Stromal cell of bone marrow (primary cell): ENCODE measurements around the gene ANKK1.

Experiments
- DNase-seq: peaks from one replicate; pipeline ENCODE4 v3.0.0-alpha.2; 2012; ENCODE audit warnings: low read depth

Gene ANKK1, protein sequence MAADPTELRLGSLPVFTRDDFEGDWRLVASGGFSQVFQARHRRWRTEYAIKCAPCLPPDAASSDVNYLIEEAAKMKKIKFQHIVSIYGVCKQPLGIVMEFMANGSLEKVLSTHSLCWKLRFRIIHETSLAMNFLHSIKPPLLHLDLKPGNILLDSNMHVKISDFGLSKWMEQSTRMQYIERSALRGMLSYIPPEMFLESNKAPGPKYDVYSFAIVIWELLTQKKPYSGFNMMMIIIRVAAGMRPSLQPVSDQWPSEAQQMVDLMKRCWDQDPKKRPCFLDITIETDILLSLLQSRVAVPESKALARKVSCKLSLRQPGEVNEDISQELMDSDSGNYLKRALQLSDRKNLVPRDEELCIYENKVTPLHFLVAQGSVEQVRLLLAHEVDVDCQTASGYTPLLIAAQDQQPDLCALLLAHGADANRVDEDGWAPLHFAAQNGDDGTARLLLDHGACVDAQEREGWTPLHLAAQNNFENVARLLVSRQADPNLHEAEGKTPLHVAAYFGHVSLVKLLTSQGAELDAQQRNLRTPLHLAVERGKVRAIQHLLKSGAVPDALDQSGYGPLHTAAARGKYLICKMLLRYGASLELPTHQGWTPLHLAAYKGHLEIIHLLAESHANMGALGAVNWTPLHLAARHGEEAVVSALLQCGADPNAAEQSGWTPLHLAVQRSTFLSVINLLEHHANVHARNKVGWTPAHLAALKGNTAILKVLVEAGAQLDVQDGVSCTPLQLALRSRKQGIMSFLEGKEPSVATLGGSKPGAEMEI

DNA sequence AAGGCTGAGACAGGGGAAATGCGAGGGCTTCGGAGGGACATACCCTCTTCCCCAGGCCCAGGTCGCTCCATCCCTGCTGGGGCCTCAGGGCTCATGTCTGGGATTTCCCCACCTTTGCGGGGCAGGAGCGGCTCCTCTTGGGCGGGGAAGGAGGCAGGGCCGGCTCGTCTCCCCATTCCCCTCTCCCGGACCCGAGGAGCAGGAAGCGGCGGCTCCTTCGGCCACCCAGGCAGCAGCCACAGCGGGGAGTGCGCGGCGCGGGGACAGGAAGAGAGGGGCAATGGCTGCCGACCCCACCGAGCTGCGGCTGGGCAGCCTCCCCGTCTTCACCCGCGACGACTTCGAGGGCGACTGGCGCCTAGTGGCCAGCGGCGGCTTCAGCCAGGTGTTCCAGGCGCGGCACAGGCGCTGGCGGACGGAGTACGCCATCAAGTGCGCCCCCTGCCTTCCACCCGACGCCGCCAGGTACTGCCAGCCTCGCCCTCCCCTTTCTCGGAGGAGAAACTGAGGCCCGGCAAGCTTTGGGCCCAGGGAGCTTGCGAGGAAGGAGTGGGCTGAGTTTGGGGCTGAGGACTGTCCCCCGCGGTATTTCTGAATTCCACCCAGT is at the start of gene ANKK1:
Gene ANKK1, plus strand, starts transcription at position 175 of the 607 bp plus-strand sequence. Its CDS starts 106 bp downstream, at position 281.
- no peak for DNase-seq

DNA sequence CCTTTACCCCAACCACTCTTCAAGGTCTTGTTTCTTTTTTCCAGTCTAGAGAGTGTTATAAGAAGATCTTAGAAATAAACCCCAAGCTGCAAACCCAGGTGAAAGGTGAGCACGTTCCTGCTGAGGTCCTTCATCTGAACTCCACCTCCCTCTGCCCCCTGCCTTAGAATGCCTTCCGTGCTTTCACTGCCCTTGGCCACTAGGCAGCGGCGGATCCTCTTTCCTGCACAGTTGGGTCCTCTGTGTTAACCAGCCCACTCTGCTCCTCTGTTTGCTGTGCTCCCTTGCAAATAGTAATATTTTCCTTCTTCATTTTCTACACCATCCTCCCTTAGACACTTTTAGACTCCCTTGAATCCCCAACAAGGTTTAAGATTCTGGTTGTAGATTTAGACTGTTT is 48.8 kb upstream of the ANKK1 start:
- DNase-seq = no peak

DNA sequence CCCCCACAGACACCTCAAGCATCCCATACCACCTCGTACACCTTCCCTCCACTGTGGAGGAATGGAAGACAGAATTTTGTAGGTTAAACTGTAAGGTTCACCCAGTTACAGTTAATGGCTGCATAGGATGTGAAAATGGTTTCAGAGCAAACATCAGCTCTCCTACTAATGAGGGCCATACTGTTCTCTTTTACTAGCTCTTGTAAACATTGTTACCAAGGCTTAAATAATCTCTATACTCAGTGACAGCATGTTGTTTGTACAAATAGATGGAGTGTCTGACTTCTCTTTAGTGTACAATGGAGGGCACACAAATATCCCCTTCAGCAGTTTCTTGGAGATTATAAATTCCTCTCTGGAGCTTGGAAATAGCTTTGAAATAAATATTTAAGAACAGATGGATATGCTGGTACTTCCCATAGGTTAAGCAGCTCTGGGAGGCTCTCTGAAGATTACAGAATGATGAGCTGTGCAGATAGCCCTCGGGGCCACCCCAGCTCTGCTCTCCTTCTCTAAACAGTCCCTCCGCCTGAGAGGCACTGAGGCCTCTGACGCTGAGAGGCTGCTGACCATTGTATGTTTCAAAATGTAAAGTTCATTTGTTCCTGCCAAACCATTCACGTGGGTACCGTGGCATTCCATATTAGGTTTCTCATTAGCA is 47.5 kb upstream of the ANKK1 start:
- no peak for DNase-seq

- DNase-seq = no peak
These were observed 46.0 kb upstream of the ANKK1 start for GRCh38 chr11:113341388-113342165.

DNA sequence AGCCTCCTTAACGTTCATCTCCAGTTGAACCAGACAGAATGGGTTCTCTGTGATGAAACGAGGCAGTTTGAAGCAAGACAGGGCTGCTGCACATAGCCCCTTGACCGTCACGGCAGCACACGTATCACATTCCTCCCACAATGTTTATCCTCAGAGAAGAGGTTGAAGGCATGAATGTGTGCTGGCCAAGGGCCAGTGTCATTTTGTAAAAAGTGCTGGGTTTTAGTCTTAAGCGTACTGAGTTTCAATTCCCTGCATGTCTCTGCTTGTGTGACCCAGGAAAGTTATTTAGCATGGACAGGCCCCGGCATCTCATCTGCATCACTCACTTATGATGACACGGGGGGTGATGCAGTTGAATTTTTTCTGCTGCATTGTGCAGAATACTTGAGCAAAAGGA is 41.6 kb upstream of the ANKK1 start:
- DNase-seq = no peak

- DNase-seq = no peak
These were observed 38.1 kb upstream of the ANKK1 start for GRCh38 chr11:113349528-113349927.

DNA sequence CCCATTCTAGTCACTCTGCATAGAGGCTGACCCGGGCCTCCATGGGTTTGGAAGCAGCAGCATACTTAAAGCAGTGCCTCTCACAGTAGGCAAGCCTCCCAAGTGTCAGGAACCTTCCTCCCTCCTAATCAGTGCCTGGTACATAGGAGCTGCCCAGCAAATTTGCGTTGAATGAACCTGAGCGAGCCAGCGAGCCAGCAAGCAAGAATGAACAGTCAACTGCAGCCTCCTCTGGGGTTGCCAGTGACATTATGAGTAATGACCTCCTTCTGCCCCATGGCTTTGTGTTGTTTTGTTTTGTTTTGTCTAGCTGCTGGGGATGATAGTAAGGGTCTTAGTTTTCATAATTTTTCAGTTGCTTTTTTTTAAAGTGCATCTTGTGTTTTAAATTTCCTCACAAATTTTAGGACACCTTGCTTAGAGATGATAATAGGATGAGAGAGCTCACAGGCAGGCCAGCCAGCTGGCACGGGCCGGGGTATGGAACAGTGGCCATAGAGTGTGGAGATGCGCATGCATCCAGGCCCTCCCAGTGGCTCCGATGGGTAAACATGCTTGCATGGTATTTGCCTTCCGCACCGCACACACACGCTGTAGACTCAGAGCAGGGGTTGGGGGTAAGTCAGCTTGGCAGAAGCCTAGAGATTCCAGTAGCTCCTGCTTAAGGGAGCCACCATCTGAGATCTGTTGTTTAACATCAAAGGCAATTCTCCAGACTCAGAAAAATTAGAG is 37.1 kb upstream of the ANKK1 start:
- no peak for DNase-seq

GRCh38 chr11:113351068-113351450 is 36.5 kb upstream of the ANKK1 start:
- DNase-seq = no peak

DNA sequence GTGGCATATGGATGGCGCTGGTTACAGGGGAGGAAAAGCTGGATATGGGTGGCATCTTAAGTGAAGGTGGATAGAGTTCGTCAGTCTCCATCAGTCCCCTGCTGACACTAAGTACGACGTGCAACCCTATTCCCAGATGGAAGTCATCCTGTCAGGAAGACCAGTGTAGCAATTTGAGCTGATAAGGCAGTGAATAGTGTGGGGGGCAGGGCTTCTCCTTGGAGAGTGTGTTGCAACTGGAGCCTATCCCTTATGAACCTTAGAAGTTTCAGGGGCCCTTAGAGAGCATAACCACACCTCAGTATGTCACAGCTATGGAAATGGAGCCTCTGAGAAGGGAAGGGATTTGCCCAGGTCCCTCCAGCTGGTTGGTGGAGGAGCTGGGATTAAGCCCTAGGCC is 36.1 kb upstream of the ANKK1 start:
- DNase-seq = no peak

- DNase-seq = no peak
These were observed 31.4 kb upstream of the ANKK1 start for GRCh38 chr11:113356203-113356602.

GRCh38 chr11:113363406-113363805 is 24.2 kb upstream of the ANKK1 start:
- no peak for DNase-seq

GRCh38 chr11:113363996-113364641 is 23.5 kb upstream of the ANKK1 start:
- DNase-seq = no peak

- no peak for DNase-seq
These were observed 21.7 kb upstream of the ANKK1 start for GRCh38 chr11:113365895-113366294.

- no peak for DNase-seq
These were observed 18.2 kb upstream of the ANKK1 start for GRCh38 chr11:113369411-113369810.

GRCh38 chr11:113370634-113371033 is 16.9 kb upstream of the ANKK1 start:
- no peak for DNase-seq

DNA sequence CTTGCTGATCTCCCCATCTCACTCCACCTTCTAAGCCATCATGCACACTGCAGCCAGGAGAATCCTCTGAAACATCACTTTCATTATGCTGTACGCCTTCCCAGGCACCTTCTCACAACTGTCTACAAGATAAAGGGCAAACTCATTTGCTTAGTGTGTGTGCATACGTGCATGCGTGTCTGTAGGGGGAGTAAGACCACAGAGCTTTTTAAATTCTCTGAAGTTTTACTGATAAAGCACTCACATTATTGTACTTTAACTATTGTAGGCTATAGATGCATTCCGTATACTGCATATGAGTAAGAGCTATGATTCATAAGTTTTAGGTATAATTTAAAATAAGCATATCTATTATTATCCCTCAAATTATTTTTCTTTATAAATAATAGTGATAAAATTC is 15.3 kb upstream of the ANKK1 start:
- DNase-seq = no peak

DNA sequence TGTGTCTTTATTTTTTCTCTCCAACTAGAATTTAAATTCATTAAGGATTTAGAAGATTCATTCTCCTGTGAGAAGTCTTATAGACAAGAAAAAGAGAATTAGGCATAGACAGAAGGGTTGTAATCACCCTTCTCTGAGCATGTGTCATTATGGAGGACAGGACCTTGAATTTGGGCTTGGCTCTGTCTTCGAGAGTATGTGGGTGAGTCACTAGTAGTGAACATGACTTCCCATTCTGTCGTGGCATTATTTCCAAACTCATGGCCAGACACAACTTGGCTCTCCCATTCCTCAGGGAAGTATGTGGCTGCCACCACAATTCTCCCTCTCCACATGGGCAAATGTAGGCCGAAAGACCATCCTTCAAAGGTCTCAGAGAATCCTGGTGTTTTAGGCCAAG is 14.3 kb upstream of the ANKK1 start:
- peak; percentile 63 for DNase-seq

DNA sequence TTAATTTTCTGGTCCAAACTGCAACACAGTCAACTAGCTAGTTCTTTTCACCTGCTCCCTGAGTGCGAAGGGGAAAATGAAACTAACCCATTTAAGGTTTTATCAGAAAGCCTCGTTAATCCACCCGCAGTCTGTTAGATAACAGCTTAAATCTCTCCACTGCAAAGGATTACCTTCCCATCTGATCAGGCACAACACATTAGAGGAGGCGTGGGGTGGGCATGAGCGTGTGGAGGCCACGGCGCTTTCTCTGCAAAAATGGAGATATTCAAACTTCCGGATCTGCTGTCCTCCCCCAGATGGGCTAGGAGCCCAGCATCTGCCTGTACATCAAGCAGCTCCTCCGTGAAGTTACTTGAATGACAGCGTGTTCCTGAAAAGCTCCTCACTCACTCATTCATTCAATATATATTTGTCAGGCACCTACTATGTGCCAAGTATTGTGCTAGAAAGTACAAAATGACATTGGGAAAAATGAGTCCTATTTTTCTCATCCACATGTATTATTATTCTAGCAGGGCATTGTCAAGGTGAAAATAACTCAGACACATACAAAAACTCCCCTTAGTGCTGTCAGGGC is 13.5 kb upstream of the ANKK1 start:
- no peak for DNase-seq

GRCh38 chr11:113375402-113375801 is 12.2 kb upstream of the ANKK1 start:
- no peak for DNase-seq

GRCh38 chr11:113376156-113376555 is 11.4 kb upstream of the ANKK1 start:
- no peak for DNase-seq
